A549 (cell line): Measurements from ENCODE around the gene PLD1. TPM values are rescaled to one million over a fixed set of nuclear protein-coding genes. Genes with fewer than 3 reads are reported as not detected.

ENCODE experiments used
- ATAC-seq, 2 experiments: fragments of 200-7000 bp in 1 of 2; fragments of >200 bp in 1 of 2; cut with Nextera tagmentation in 1 of 2; cut with Tn5 transposase in 1 of 2; 3 replicates each; pipeline versions ENCODE4 v1.8.0 to v1.9.1; 2018 to 2020; ENCODE audit warnings: mild to moderate bottlenecking in 1 of 2, moderate library complexity in 1 of 2
- CTCF ChIA-PET: fragments of 300-600 bp; sonication (Branson Sonifier 250); formaldehyde crosslinking; extraction: SDS; loops from one replicate; lab custom pipeline; 2021; ENCODE audit warnings: antibody characterized with exemption, inconsistent platforms; lab: Yijun Ruan, JAX
- POLR2A ChIA-PET: fragments of 350-600 bp; formaldehyde crosslinking; extraction: SDS; loops from one replicate; lab custom pipeline; 2021; ENCODE audit warnings: antibody characterized with exemption, inconsistent platforms; lab: Yijun Ruan, JAX
- DNase-seq, 2 experiments: peaks; one replicate each; pipeline versions ENCODE4 v3.0.0 to v3.0.0-alpha.2; 2011 to 2016; ENCODE audit warnings: low read depth in 1 of 2, low spot score in 1 of 2
- FAIRE-seq: peaks from 2 replicates; lab custom pipeline; 2011; peaks lifted over from hg19 to GRCh38; lab: Jason Lieb, UNC
- H3K27ac ChIP-seq, 2 experiments: fragments of >200 bp; sonication (Bioruptor Twin); formaldehyde crosslinking; 3 replicates each; pipeline ENCODE4 v1.5.1; 2016 to 2017
- H3K4me1 ChIP-seq: fragments of >200 bp; sonication (Bioruptor Twin); formaldehyde crosslinking; 3 replicates; pipeline ENCODE4 v1.6.1; 2016
- H3K4me2 ChIP-seq: fragments of >200 bp; sonication (Bioruptor Twin); formaldehyde crosslinking; 3 replicates; pipeline ENCODE4 v1.6.1; 2016
- H3K4me3 ChIP-seq: fragments of >200 bp; sonication (Bioruptor Twin); formaldehyde crosslinking; 3 replicates; pipeline ENCODE4 v1.5.1; 2016
- H3K9me3 ChIP-seq: fragments of >200 bp; sonication (Bioruptor Twin); formaldehyde crosslinking; 3 replicates; pipeline ENCODE4 v1.6.1; 2016
- BHLHE40 ChIP-seq: IDR thresholded peaks from 2 replicates; pipeline ENCODE4 v1.6.1; 2012; ENCODE audit warnings: low read depth, low read length, inconsistent platforms
- CBX8 ChIP-seq: fragments of 200-600 bp; sonication (generic); IDR thresholded peaks from 2 replicates; pipeline ENCODE4 v1.6.1; 2016
- EHMT2 ChIP-seq: fragments of 200-600 bp; sonication (generic); IDR thresholded peaks from 2 replicates; pipeline ENCODE4 v1.6.1; 2016; ENCODE audit warnings: antibody characterized with exemption, low read depth, mild to moderate bottlenecking, moderate library complexity
- GATA3 ChIP-seq: IDR thresholded peaks from 2 replicates; pipeline ENCODE4 v1.6.1; 2012; ENCODE audit warnings: borderline replicate concordance
- HOXA7 ChIP-seq: fragments of 250-450 bp; sonication (Bioruptor Pico); IDR thresholded peaks from 2 replicates; pipeline ENCODE4 v1.5.0; 2020; ENCODE audit warnings: mild to moderate bottlenecking, moderate library complexity
- NPAS2 ChIP-seq: fragments of 250-450 bp; sonication (Bioruptor Pico); IDR thresholded peaks from 2 replicates; pipeline ENCODE4 v1.8.0; 2022; ENCODE audit warnings: mild to moderate bottlenecking, moderate library complexity, borderline replicate concordance
- RAD21 ChIP-seq, 2 experiments: fragments of >200 bp in 1 of 2; sonication (Bioruptor Twin) in 1 of 2; formaldehyde crosslinking in 1 of 2; IDR thresholded peaks in 1 of 2; conservative IDR thresholded peaks in 1 of 2; 2 replicates in 1 of 2; 3 replicates in 1 of 2; pipeline ENCODE4 v1.6.1; 2012 to 2018; ENCODE audit warnings: inconsistent platforms in 1 of 2
- RNF2 ChIP-seq: fragments of 200-600 bp; sonication (generic); IDR thresholded peaks from 2 replicates; pipeline ENCODE4 v1.6.1; 2016; ENCODE audit warnings: low read depth, mild to moderate bottlenecking, antibody characterized with exemption, moderate library complexity, borderline replicate concordance
- SMC3 ChIP-seq: fragments of >200 bp; sonication (Bioruptor Twin); formaldehyde crosslinking; IDR thresholded peaks from 3 replicates; pipeline ENCODE4 v1.6.1; 2018; ENCODE audit warnings: inconsistent platforms
- ZNF302 ChIP-seq: fragments of 250-450 bp; sonication (Bioruptor Pico); IDR thresholded peaks from 2 replicates; pipeline ENCODE4 v1.9.0; 2021; ENCODE audit warnings: inconsistent platforms, mild to moderate bottlenecking, moderate library complexity
- ZSCAN20 ChIP-seq: fragments of 250-450 bp; sonication (Bioruptor Pico); IDR thresholded peaks from 2 replicates; pipeline ENCODE4 v1.8.0; 2022; ENCODE audit warnings: mild to moderate bottlenecking, moderate library complexity
- WGBS: methylation state at CpG from one replicate; pipeline ENCODE4 v1.1.6; 2017; ENCODE audit errors: missing lambda C conversion rate; 5-methylcytosine and 5-hydroxymethylcytosine counted together
- polyA plus RNA-seq, 4 experiments: library from polyadenylated mRNA; depleted of rRNA in 3 of 4; stranded (reverse); fragments of >200 nt; fragmentation: RNase III in 1 of 4; extraction: RNeasy Plus Mini Kit Qiagen cat#74134 plus additional on column Dnase treatment in 1 of 4; gene quantifications; 2 replicates in 3 of 4; 3 replicates in 1 of 4; pipeline ENCODE4 v1.2.3, GENCODE V29; 2011 to 2017
- TF ChIP-seq, protein P1 (sequence below): fragments of 250-450 bp; sonication (Bioruptor Pico); IDR thresholded peaks from 2 replicates; pipeline ENCODE4 v1.5.0; 2021; ENCODE audit warnings: mild to moderate bottlenecking, moderate library complexity, borderline replicate concordance
- TF ChIP-seq, protein P2 (sequence below): fragments of >200 bp; sonication (Bioruptor Twin); formaldehyde crosslinking; IDR thresholded peaks from 3 replicates; pipeline ENCODE4 v1.5.1; 2016
- TF ChIP-seq, protein P3 (sequence below): fragments of 200-600 bp; sonication (generic); IDR thresholded peaks from 2 replicates; pipeline ENCODE4 v1.6.1; 2016; ENCODE audit warnings: antibody characterized with exemption, mild to moderate bottlenecking, moderate library complexity
- TF ChIP-seq, protein P4 (sequence below): IDR thresholded peaks from 2 replicates; pipeline ENCODE4 v1.6.1; 2012

PLD1 gene
- polyA plus RNA-seq, 2 of the 4 experiments (the other 2 are of a cell fraction): 6.6 to 27.2 TPM

DNA sequence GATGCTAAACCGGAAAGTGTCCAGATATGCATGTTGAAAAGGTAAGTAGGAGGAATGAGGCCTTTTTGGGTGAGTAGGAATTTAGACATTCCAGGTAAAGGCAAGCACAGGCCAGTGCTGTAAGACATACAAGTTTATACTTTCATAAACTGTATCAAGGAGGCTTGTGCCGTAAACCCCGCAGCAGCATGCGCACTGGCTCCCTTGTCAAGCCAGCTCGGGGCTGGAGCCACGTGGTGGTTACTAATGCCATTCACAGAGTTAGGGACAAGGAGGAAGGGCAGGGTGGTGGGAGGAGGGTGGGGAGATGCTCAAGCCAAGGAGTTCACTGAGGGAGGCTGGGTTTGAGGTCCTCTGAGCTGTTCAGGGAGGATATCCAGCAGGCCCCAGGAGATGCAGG lies 35.8 kb downstream of the PLD1 start:
- WGBS: 81% methylated on average over 6 of the region's 6 CpGs
- H3K9me3 ChIP-seq: no peaks in the 10 kb centered on the region
- FAIRE-seq (no peak), ATAC-seq (peak in 1 of 2 experiments; percentile 30; a peak in 1 of 6 replicates), DNase-seq (no peak)
- H3K4me1 ChIP-seq: peaks cover 29% of the 10 kb centered on the region
- ChIA-PET POLR2A (no interaction called here), CTCF (interaction anchor here (1.3 to 3.7 kb wide), 3 partner anchors 49 to 128 kb away, joined by 3 to 24 read pairs (median 4); no protein-coding TSS in a partner anchor)
- no peak overlapping the region for H3K4me3 ChIP-seq
- 0 out of 6 replicates have a peak overlapping the region, but pooled peaks of 1 of the 2 experiments have one; percentile 16 for H3K27ac ChIP-seq
- no peak overlapping the region for H3K4me2 ChIP-seq
- TF ChIP-seq, protein P1, sequence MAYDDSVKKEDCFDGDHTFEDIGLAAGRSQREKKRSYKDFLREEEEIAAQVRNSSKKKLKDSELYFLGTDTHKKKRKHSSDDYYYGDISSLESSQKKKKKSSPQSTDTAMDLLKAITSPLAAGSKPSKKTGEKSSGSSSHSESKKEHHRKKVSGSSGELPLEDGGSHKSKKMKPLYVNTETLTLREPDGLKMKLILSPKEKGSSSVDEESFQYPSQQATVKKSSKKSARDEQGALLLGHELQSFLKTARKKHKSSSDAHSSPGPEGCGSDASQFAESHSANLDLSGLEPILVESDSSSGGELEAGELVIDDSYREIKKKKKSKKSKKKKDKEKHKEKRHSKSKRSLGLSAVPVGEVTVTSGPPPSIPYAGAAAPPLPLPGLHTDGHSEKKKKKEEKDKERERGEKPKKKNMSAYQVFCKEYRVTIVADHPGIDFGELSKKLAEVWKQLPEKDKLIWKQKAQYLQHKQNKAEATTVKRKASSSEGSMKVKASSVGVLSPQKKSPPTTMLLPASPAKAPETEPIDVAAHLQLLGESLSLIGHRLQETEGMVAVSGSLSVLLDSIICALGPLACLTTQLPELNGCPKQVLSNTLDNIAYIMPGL (CRISPR knock-in tag): no peak
- TF ChIP-seq HOXA7 (no peak), EHMT2 (no peak)

DNA sequence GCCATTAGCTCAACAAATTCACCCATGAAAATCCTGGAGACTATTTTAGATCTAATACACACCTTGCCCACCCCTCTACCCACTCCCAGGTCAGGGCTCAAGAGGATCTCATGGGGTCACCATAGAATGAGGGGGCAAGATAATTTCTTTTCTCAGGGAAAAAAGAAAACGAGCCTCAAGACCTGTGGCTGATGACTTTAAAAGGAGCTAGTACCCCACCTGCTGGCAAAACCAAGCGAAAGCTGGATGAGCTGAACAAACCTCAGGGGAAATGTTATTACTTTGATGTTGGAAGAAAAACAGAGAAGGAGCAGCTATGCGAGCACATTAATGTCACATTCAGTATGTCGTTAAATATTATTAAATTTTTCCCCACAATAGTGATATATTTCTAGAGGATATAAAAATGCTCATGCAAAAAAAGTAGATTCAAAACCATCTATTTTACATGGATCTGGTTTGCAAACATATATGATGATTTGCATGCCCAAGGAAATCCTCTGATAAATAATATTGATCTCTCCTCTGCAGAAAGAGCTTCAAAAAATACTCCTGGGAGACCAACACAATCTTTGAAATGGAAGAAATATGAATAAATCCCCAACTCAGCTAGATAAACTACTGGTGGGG lies 37.7 kb downstream of the PLD1 start:
- peak; percentile 38 to 55 for DNase-seq
- 4% methylated on average over 4 of the region's 4 CpGs for WGBS
- ATAC-seq: peak; percentile 64 to 85; a peak in 5 of 6 replicates
- ChIA-PET POLR2A (interaction anchor here (1.2 kb wide), 1 partner anchor 38 kb away, joined by 4 read pairs; the partner anchor contains the start of gene PLD1), CTCF (interaction anchor here (0.7 to 3.7 kb wide), 31 partner anchors 9 to 811 kb away, joined by 3 to 24 read pairs (median 4); no protein-coding TSS in a partner anchor)
- TF ChIP-seq RNF2 (no peak), GATA3 (no peak), SMC3 (peak; percentile 63), ZSCAN20 (no peak), CBX8 (no peak), ZNF302 (no peak), BHLHE40 (no peak), RAD21 (conservative IDR thresholded peaks at IDR 0.05 in 1 of 2, IDR thresholded peaks at IDR 0.05 in 1 of 2) (peak; percentile 75 to 76), NPAS2 (no peak)
- TF ChIP-seq, protein P2, sequence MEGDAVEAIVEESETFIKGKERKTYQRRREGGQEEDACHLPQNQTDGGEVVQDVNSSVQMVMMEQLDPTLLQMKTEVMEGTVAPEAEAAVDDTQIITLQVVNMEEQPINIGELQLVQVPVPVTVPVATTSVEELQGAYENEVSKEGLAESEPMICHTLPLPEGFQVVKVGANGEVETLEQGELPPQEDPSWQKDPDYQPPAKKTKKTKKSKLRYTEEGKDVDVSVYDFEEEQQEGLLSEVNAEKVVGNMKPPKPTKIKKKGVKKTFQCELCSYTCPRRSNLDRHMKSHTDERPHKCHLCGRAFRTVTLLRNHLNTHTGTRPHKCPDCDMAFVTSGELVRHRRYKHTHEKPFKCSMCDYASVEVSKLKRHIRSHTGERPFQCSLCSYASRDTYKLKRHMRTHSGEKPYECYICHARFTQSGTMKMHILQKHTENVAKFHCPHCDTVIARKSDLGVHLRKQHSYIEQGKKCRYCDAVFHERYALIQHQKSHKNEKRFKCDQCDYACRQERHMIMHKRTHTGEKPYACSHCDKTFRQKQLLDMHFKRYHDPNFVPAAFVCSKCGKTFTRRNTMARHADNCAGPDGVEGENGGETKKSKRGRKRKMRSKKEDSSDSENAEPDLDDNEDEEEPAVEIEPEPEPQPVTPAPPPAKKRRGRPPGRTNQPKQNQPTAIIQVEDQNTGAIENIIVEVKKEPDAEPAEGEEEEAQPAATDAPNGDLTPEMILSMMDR: peak; percentile 74
- TF ChIP-seq, protein P3, sequence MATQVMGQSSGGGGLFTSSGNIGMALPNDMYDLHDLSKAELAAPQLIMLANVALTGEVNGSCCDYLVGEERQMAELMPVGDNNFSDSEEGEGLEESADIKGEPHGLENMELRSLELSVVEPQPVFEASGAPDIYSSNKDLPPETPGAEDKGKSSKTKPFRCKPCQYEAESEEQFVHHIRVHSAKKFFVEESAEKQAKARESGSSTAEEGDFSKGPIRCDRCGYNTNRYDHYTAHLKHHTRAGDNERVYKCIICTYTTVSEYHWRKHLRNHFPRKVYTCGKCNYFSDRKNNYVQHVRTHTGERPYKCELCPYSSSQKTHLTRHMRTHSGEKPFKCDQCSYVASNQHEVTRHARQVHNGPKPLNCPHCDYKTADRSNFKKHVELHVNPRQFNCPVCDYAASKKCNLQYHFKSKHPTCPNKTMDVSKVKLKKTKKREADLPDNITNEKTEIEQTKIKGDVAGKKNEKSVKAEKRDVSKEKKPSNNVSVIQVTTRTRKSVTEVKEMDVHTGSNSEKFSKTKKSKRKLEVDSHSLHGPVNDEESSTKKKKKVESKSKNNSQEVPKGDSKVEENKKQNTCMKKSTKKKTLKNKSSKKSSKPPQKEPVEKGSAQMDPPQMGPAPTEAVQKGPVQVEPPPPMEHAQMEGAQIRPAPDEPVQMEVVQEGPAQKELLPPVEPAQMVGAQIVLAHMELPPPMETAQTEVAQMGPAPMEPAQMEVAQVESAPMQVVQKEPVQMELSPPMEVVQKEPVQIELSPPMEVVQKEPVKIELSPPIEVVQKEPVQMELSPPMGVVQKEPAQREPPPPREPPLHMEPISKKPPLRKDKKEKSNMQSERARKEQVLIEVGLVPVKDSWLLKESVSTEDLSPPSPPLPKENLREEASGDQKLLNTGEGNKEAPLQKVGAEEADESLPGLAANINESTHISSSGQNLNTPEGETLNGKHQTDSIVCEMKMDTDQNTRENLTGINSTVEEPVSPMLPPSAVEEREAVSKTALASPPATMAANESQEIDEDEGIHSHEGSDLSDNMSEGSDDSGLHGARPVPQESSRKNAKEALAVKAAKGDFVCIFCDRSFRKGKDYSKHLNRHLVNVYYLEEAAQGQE: no peak
- TF ChIP-seq, protein P4, sequence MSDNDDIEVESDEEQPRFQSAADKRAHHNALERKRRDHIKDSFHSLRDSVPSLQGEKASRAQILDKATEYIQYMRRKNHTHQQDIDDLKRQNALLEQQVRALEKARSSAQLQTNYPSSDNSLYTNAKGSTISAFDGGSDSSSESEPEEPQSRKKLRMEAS: no peak
- Histone ChIP-seq H3K27ac (no peak overlapping the region), H3K4me2 (peak overlapping the region; percentile 36), H3K9me3 (no peaks in the 10 kb centered on the region), H3K4me1 (peaks cover 30% of the 10 kb centered on the region), H3K4me3 (no peak overlapping the region)
- FAIRE-seq: no peak
